ENCODE data around the gene BSPH1. TPM values are rescaled to one million over a fixed set of nuclear protein-coding genes. Genes with fewer than 3 reads are reported as not detected.

Gene BSPH1, protein sequence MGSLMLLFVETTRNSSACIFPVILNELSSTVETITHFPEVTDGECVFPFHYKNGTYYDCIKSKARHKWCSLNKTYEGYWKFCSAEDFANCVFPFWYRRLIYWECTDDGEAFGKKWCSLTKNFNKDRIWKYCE
- not detected for polyA plus RNA-seq

DNA sequence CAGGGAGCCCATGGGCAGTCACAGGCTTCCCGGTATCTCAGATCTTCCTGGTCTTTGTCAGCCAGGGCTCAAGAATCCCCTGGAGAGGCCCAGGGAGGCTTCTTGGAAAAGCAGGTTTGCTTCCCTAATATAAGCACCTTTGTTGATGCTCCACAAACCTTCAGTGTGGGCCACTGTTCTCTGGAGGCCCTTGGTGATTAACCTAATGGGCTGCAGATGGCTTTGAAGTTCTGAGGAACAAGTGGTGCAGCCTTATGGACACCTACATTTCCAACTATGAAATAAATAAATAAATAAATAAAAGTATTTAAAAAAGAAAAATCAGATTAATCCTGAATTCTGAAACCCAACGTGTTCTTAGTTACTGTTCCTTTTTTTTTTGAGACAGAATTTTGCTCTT lies at the start of gene BSPH1:
Gene BSPH1 (minus strand): TSS at position 101 of the 400 bp plus-strand sequence. CDS start 89 bp downstream, at position 12.
- no peak for DNase-seq
- peaks cover 8 to 13% (median 9%) of the 10 kb centered on the region in 3 donors for H3K27me3 Mint-ChIP-seq (ENCODE audit: low read depth in 3 of 3)
- H3K27ac Mint-ChIP-seq = no peak within 1 kb of the TSS
- H3K4me1 Mint-ChIP-seq = no peaks in the 10 kb centered on the region
- H3K4me3 Mint-ChIP-seq = no peak within 1 kb of the TSS
- peaks cover 0 to 5% (median 0%) of the 10 kb centered on the region in 3 donors for H3K36me3 Mint-ChIP-seq
- peaks cover 0 to 1% (median 0%) of the 10 kb centered on the region in 6 donors for H3K9me3 Mint-ChIP-seq

DNA sequence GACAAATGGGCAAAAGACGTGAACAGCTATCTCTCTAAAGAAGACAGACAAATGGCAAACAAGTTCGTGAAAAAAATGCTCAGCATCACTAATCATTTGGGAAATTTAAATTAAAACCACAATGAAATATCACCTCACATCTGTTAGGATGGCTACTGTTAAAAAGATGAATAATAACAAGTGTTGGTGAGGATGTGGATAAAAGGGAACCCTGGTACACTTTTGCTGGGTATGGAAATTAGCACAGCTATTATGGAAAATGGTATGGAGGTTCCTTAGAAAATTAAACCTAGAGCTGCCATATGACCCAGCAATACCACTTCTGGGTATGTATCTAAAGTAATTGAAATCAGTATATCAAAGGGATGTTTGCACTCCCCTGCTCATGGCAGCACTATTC lies 44.8 kb upstream of the BSPH1 start:
- H3K36me3 Mint-ChIP-seq = peaks cover 0 to 3% (median 0%) of the 10 kb centered on the region in 3 donors
- peaks cover 1 to 19% (median 13%) of the 10 kb centered on the region in 6 donors for H3K9me3 Mint-ChIP-seq
- H3K4me1 Mint-ChIP-seq = no peaks in the 10 kb centered on the region
- H3K27me3 Mint-ChIP-seq (ENCODE audit: low read depth in 3 of 3) = peaks cover 1 to 23% (median 10%) of the 10 kb centered on the region in 3 donors
- H3K4me3 Mint-ChIP-seq = no peak overlapping the region
- no peak for DNase-seq
- H3K27ac Mint-ChIP-seq = no peak overlapping the region

DNA sequence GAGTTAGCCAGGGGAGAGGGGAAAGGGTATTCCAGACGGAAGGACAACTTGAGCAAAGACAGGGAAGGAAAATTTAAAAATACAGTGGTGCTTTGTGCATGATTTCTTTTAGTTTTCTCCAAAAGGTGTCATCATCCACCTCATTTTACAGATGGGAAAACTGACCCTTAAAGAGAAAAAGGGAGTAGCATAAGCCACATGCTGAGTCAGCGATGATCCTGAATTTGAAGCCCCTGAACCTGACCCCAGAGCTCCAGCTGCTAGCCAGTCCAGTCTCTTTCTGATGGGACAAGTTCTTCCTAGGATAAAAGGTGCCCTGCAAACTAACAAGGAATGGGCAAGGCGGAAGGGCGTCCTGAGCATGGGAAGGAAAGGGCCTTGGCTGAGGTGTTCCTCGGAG lies 41.6 kb upstream of the BSPH1 start:
- H3K27ac Mint-ChIP-seq = no peak overlapping the region
- peaks cover 1 to 19% (median 13%) of the 10 kb centered on the region in 6 donors for H3K9me3 Mint-ChIP-seq
- H3K4me3 Mint-ChIP-seq = no peak overlapping the region
- H3K4me1 Mint-ChIP-seq = no peaks in the 10 kb centered on the region
- H3K36me3 Mint-ChIP-seq = no peaks in the 10 kb centered on the region
- no peak for DNase-seq
- peaks cover 2 to 8% (median 6%) of the 10 kb centered on the region in 3 donors for H3K27me3 Mint-ChIP-seq (ENCODE audit: low read depth in 3 of 3)

DNA sequence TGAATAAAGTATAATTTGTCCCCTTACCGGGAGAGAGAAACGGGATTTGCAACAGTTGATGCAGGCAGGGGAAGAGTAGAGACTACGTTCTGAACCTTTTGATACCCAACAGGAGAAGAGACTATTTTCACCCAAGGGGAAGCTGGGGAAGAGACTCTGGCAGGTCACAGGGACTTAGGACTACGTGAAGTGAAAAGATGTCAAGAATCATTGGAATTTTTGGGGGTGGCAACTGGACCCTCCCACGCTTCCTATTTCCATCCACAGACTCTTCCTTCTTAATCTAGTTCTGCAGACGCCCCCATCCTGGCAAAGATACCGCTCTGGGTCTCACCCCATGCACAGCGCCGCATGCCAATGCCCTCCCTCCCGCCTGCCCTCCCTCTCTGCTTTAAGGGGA lies 38.1 kb upstream of the BSPH1 start:
- no peak for DNase-seq
- Mint-ChIP-seq H3K27me3 (ENCODE audit: low read depth in 3 of 3) (peaks cover 2 to 8% (median 5%) of the 10 kb centered on the region in 3 donors), H3K4me3 (no peak overlapping the region), H3K9me3 (peaks cover 0 to 1% (median 0%) of the 10 kb centered on the region in 6 donors), H3K4me1 (no peaks in the 10 kb centered on the region), H3K27ac (no peak overlapping the region), H3K36me3 (no peaks in the 10 kb centered on the region)

DNA sequence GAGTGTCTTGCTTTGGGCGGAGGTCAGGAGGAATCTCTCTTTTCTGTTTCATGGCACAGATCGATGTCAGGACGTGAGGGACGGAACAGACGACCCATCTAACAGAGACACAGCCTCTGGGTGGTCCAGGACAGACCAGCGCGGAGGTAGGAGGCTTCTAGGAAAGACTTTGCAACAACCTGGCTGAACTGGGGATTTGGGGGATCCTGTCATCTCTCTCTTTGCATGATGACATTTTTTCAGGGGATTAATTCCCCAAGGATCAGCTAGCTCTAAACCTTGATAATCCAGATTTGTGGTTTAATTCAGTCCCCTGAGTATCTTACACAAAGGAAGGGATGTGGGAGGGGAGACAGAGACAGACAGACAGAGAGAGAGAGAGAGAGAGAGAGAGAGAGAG lies 37.5 kb upstream of the BSPH1 start:
- DNase-seq = no peak
- Mint-ChIP-seq H3K27me3 (ENCODE audit: low read depth in 3 of 3) (peaks cover 4 to 10% (median 6%) of the 10 kb centered on the region in 3 donors), H3K9me3 (peaks cover 0 to 1% (median 0%) of the 10 kb centered on the region in 6 donors), H3K4me1 (no peaks in the 10 kb centered on the region), H3K36me3 (no peaks in the 10 kb centered on the region), H3K4me3 (no peak overlapping the region), H3K27ac (no peak overlapping the region)

DNA sequence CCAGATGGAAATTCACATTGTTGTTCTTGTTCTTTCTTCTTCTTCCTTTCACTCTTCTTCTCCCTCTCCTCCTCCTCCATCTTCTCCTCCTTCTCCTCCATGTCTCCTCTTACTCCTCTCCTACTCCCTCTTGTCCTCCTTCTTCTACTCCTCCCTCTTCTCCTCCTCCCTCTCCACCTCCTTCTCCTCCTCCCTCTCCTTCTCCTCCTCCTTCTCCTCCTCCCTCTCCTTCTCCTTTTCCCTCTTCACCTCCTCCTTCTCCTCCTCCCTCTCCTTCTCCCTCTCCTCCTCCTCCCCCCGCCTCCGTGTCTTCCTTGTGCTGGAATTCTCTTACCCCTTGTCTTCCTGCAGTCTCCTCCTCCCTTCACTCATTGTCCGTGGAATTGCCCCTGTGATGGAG lies 33.5 kb upstream of the BSPH1 start:
- Mint-ChIP-seq H3K36me3 (no peaks in the 10 kb centered on the region), H3K9me3 (no peaks in the 10 kb centered on the region), H3K4me1 (no peaks in the 10 kb centered on the region), H3K4me3 (no peak overlapping the region), H3K27ac (peak overlapping the region in 1 of 6 donors; percentile 16), H3K27me3 (ENCODE audit: low read depth in 3 of 3) (peaks cover 5 to 7% (median 6%) of the 10 kb centered on the region in 3 donors)
- DNase-seq = no peak

DNA sequence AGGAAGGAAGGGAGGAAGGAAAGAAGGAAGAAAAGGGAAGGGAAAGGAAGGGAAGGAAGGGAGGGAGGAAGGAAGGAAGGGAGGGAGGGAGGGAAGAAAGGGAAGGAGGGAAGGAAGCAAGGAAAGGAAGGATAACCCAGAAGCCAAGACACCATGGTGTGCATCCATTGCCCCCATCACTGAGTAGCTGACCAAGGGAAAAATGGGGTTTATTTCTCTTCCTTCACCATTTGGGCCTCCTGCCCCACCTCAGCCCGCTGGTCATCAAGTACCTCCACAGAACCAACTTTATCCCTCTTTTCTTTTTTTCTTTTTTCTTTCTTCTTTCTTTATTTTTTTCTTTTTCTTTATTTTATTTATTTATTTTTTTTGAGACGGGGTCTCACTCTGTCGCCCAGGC lies 31.5 kb upstream of the BSPH1 start:
- no peak overlapping the region for H3K4me3 Mint-ChIP-seq
- H3K9me3 Mint-ChIP-seq = no peaks in the 10 kb centered on the region
- no peaks in the 10 kb centered on the region for H3K4me1 Mint-ChIP-seq
- no peaks in the 10 kb centered on the region for H3K36me3 Mint-ChIP-seq
- H3K27me3 Mint-ChIP-seq (ENCODE audit: low read depth in 3 of 3) = peaks cover 5 to 8% (median 6%) of the 10 kb centered on the region in 3 donors
- no peak overlapping the region for H3K27ac Mint-ChIP-seq
- DNase-seq = no peak

DNA sequence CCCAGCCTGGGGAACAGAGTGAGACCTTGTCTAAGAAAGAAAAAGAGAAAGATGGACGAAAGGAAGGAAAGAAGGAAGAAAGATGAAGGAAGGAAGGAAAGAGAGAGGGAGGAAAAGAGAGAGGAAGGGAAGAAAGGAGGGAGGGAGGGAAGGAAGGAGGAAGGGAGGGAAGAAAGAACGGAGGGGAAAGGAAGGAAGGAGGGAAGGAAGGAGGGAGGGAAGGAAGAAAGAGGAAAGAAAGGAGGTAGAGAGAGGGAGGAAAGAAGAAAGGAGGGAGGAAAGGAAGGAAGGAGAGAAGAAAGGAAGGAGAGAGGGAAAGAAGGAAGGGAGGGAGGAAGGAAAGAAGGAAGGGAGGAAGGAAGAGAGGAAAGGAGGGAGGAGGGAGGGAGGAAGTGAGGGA lies 31.0 kb upstream of the BSPH1 start:
- no peaks in the 10 kb centered on the region for H3K9me3 Mint-ChIP-seq
- no peak for DNase-seq
- H3K27ac Mint-ChIP-seq = no peak overlapping the region
- H3K36me3 Mint-ChIP-seq = no peaks in the 10 kb centered on the region
- no peaks in the 10 kb centered on the region for H3K4me1 Mint-ChIP-seq
- H3K4me3 Mint-ChIP-seq = no peak overlapping the region
- H3K27me3 Mint-ChIP-seq (ENCODE audit: low read depth in 3 of 3) = peaks cover 5 to 10% (median 6%) of the 10 kb centered on the region in 3 donors

DNA sequence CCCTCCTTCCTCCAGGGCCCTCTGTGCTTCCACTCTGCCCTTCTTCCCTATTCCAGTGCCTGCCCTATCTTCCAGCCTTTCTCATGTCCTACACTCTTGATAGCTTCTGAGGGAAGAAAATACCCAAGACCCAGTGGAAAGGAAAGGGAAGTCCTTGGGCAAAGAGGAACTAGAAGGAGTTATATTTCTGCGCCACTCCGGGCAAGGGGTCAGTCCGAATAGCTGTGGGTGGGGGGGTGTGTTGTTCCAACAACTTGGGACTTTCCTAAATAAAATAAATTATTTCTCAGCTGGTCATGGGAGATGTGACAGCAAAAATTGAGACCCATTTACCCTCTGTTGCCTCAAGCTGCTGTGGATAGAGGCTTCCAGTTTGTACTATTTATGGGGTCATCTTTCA lies 28.7 kb upstream of the BSPH1 start:
- Mint-ChIP-seq H3K9me3 (no peaks in the 10 kb centered on the region), H3K36me3 (no peaks in the 10 kb centered on the region), H3K4me3 (no peak overlapping the region), H3K27ac (no peak overlapping the region), H3K4me1 (no peaks in the 10 kb centered on the region), H3K27me3 (ENCODE audit: low read depth in 3 of 3) (peaks cover 5 to 8% (median 8%) of the 10 kb centered on the region in 3 donors)
- no peak for DNase-seq

DNA sequence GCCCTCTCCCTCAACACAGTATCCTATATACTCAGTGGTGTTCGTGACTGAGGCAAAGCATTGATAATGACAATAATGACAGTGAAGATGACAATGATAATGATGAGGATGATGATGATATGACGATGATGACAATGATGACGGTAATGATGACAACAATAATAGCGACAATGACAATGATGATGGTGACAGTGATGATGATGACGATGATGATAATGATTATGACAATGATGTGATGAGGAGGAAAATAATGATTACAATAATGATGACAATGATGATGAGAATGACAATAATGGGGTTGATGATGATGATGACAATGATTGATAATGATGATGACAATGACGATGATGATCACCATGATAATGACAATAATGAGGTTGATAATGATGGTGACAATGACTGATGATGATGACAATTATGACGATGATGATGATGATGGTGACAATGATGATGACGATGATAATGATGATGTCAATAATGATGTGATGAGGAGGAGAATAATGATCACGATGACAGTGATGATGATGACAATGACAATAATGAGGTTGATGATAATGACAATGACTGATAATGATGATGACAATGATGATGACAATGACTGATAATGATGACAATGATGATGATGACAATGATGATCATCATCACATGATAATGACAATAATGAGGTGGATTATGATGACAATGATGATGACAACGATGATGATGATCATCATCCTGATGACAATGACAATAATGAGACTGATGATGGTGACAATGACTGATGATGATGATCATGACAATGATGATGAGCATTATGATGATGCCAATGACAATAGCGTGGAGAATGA lies 19.2 kb upstream of the BSPH1 start:
- H3K27me3 Mint-ChIP-seq (ENCODE audit: low read depth in 3 of 3) = peaks cover 0 to 7% (median 0%) of the 10 kb centered on the region in 3 donors
- no peak overlapping the region for H3K27ac Mint-ChIP-seq
- no peak for DNase-seq
- H3K4me3 Mint-ChIP-seq = no peak overlapping the region
- H3K36me3 Mint-ChIP-seq = peaks cover 0 to 3% (median 0%) of the 10 kb centered on the region in 3 donors
- H3K4me1 Mint-ChIP-seq = no peaks in the 10 kb centered on the region
- H3K9me3 Mint-ChIP-seq = peaks cover 0 to 3% (median 0%) of the 10 kb centered on the region in 6 donors

DNA sequence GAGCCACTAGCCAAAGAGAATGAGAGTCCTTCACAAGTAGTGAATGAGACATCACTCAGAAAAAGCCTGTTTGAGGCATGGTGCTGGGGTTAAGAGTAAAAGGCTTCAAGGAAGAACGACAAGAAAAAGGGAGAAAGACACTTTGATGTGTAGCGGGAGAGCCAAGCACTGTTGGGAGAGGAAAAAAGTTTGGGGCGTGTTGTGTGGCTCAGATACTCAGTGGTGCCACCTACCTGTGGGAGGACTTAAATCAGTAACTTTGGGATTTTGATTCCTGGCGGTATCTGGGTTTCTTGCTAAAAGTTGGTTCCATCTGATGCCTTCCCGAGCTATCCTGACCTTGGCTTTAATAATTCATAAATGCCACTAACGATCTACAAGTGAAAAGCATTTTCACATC lies 14.8 kb upstream of the BSPH1 start:
- DNase-seq = no peak
- no peak overlapping the region for H3K4me3 Mint-ChIP-seq
- peaks cover 0 to 9% (median 2%) of the 10 kb centered on the region in 3 donors for H3K27me3 Mint-ChIP-seq (ENCODE audit: low read depth in 3 of 3)
- peaks cover 0 to 3% (median 0%) of the 10 kb centered on the region in 6 donors for H3K9me3 Mint-ChIP-seq
- H3K27ac Mint-ChIP-seq = no peak overlapping the region
- H3K4me1 Mint-ChIP-seq = no peaks in the 10 kb centered on the region
- H3K36me3 Mint-ChIP-seq = peaks cover 0 to 3% (median 0%) of the 10 kb centered on the region in 3 donors

DNA sequence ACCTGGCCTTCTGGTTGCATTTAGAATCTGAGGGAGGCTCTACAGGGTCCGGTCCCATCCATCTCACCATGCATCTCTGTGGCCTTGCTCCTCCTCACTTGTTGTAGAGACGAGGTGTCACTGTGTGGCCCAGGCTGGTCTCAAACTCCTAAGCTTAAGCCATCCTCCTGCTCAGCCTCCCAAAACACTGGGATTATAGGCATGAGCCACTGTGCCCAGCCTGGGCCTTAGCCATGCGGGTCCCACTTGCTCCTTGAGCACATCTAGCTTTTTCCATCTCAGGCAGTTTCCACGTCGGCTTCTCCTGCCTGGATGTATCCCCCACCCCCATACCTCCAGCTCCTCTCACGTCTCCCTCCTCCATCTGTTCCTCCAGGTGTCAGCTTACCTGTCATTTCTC lies 12.3 kb upstream of the BSPH1 start:
- Mint-ChIP-seq H3K27ac (no peak overlapping the region), H3K4me1 (no peaks in the 10 kb centered on the region), H3K9me3 (peaks cover 0 to 3% (median 0%) of the 10 kb centered on the region in 6 donors), H3K27me3 (ENCODE audit: low read depth in 3 of 3) (peaks cover 0 to 11% (median 2%) of the 10 kb centered on the region in 3 donors), H3K4me3 (no peak overlapping the region), H3K36me3 (peaks cover 0 to 3% (median 0%) of the 10 kb centered on the region in 3 donors)
- no peak for DNase-seq

DNA sequence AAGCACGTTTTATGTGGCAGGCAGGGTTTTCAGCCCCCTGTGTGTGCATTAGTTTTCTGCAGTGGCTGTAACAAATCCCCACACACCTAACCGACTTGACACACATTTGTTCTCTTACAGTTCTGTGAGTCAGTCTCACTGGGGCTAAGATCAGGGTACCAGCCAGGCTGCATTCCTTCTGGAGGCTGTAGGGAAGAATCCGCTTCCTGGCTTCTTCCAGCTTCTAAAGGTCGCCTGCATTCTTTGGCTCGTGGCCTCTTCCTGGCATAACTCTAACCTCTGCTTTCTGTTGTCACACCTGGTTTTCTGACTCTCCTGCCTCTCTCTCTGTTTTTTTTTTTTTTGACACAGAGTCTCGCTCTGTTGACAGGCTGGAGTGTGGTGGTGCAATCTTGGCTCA lies 8.9 kb upstream of the BSPH1 start:
- DNase-seq = no peak

DNA sequence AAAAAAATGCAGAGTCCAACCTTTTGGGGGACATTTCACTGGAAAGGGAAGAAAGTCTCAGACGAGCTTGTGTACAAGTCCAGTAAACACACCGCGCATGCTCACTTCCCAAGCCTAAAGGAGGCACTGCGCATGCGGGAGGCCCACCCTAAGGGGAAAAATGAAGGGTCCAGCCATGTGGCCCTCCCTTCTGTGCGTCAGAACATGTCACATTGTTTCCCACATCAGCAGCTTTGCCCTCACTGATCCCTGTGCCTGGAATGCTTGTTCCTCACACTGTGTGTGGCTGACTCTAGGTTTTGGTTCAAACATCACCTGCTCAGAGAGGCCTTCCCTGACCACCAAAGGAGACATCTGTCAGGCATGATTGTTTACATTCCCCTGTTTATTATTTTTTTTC lies 6.8 kb upstream of the BSPH1 start:
- peaks cover 0 to 1% (median 0%) of the 10 kb centered on the region in 6 donors for H3K9me3 Mint-ChIP-seq
- H3K27ac Mint-ChIP-seq = no peak overlapping the region
- no peak for DNase-seq
- H3K4me1 Mint-ChIP-seq = no peaks in the 10 kb centered on the region
- peaks cover 0 to 5% (median 0%) of the 10 kb centered on the region in 3 donors for H3K36me3 Mint-ChIP-seq
- peaks cover 6 to 7% (median 6%) of the 10 kb centered on the region in 3 donors for H3K27me3 Mint-ChIP-seq (ENCODE audit: low read depth in 3 of 3)
- no peak overlapping the region for H3K4me3 Mint-ChIP-seq

More for the DNA sequence above, 8.9 kb upstream of the BSPH1 start:
- H3K27ac Mint-ChIP-seq = no peak overlapping the region
- peaks cover 0 to 15% (median 4%) of the 10 kb centered on the region in 3 donors for H3K27me3 Mint-ChIP-seq (ENCODE audit: low read depth in 3 of 3)
- H3K36me3 Mint-ChIP-seq = peaks cover 0 to 5% (median 0%) of the 10 kb centered on the region in 3 donors
- no peaks in the 10 kb centered on the region for H3K4me1 Mint-ChIP-seq
- peaks cover 0 to 4% (median 0%) of the 10 kb centered on the region in 6 donors for H3K9me3 Mint-ChIP-seq
- H3K4me3 Mint-ChIP-seq = no peak overlapping the region

Data from immature natural killer cell (primary cell).